ENCODE results near the gene GSTM2. TPM values are rescaled to one million over a fixed set of nuclear protein-coding genes. Genes with fewer than 3 reads are reported as not detected.
A peak's percentile ranks its signal among the peaks of the same experiment; 100 is the strongest.

GSTM2 gene
- total RNA-seq, 2 experiments from 2014 or later: 8.2 to 11.9 TPM

GRCh38 chr1:109623601-109624161, 44.2 kb upstream of the GSTM2 start:
- POLR2A ChIA-PET: interaction anchor here (1.2 kb wide), 1 partner anchor 75 kb away, joined by 4 read pairs; no protein-coding TSS in a partner anchor
- Mint-ChIP-seq H3K36me3 (peaks cover 18% of the 10 kb centered on the region), H3K9me3 (no peaks in the 10 kb centered on the region), H3K27me3 (no peaks in the 10 kb centered on the region), H3K4me1 (ENCODE audit: low read depth) (peaks cover 35% of the 10 kb centered on the region), H3K4me3 (no peak overlapping the region), H3K27ac (peak overlapping the region; percentile 58)
- CTCF ChIA-PET: interaction anchor here (1.0 to 4.4 kb wide), 5 partner anchors 17 to 361 kb away, joined by 3 to 29 read pairs (median 5); partner anchors contain the start of gene AHCYL1
- intact Hi-C loops (cut with micrococcal nuclease): loop anchor here (5.0 kb wide), 2 partner anchors 121 to 341 kb away; partner anchors contain the start of gene PSRC1
- DNase-seq: no peak

GRCh38 chr1:109624201-109625010, 43.5 kb upstream of the GSTM2 start:
- Mint-ChIP-seq H3K4me1 (ENCODE audit: low read depth) (peaks cover 29% of the 10 kb centered on the region), H3K27me3 (no peaks in the 10 kb centered on the region), H3K4me3 (no peak overlapping the region), H3K36me3 (peaks cover 20% of the 10 kb centered on the region), H3K27ac (no peak overlapping the region), H3K9me3 (no peaks in the 10 kb centered on the region)
- ChIA-PET CTCF (interaction anchor here (1.0 to 4.4 kb wide), 5 partner anchors 16 to 360 kb away, joined by 3 to 29 read pairs (median 5); partner anchors contain the start of gene AHCYL1), POLR2A (interaction anchor here (1.2 kb wide), 1 partner anchor 75 kb away, joined by 4 read pairs; no protein-coding TSS in a partner anchor)
- DNase-seq: no peak
- intact Hi-C loops (cut with micrococcal nuclease): loop anchor here (5.0 kb wide), 2 partner anchors 122 to 342 kb away; partner anchors contain the start of gene PSRC1

GRCh38 chr1:109625176-109625575, 42.7 kb upstream of the GSTM2 start:
- Mint-ChIP-seq H3K9me3 (no peaks in the 10 kb centered on the region), H3K27ac (no peak overlapping the region), H3K4me1 (ENCODE audit: low read depth) (peaks cover 29% of the 10 kb centered on the region), H3K4me3 (no peak overlapping the region), H3K27me3 (no peaks in the 10 kb centered on the region), H3K36me3 (peaks cover 24% of the 10 kb centered on the region)
- intact Hi-C loops (cut with micrococcal nuclease): no loop called here
- CTCF ChIA-PET: interaction anchor here (1.6 to 4.4 kb wide), 2 partner anchors 15 to 79 kb away, joined by 7 to 29 read pairs; no protein-coding TSS in a partner anchor
- POLR2A ChIA-PET: no interaction called here
- no peak for DNase-seq

GRCh38 chr1:109625601-109626560, 42.0 kb upstream of the GSTM2 start:
- Mint-ChIP-seq H3K9me3 (no peaks in the 10 kb centered on the region), H3K36me3 (peaks cover 24% of the 10 kb centered on the region), H3K27ac (no peak overlapping the region), H3K4me3 (no peak overlapping the region), H3K27me3 (no peaks in the 10 kb centered on the region), H3K4me1 (ENCODE audit: low read depth) (peaks cover 29% of the 10 kb centered on the region)
- intact Hi-C loops (cut with micrococcal nuclease): no loop called here
- ChIA-PET CTCF (interaction anchor here (4.4 to 7.6 kb wide), 2 partner anchors 15 to 81 kb away, joined by 29 to 101 read pairs; no protein-coding TSS in a partner anchor), POLR2A (no interaction called here)
- DNase-seq: no peak

GRCh38 chr1:109626682-109627408, 41.0 kb upstream of the GSTM2 start:
- H3K27me3 Mint-ChIP-seq: no peaks in the 10 kb centered on the region
- H3K27ac Mint-ChIP-seq: no peak overlapping the region
- intact Hi-C loops (cut with micrococcal nuclease): no loop called here
- no peaks in the 10 kb centered on the region for H3K9me3 Mint-ChIP-seq
- no peak for DNase-seq
- ChIA-PET POLR2A (no interaction called here), CTCF (interaction anchor here (4.4 to 7.6 kb wide), 2 partner anchors 14 to 82 kb away, joined by 29 to 101 read pairs; no protein-coding TSS in a partner anchor)
- H3K36me3 Mint-ChIP-seq: peaks cover 27% of the 10 kb centered on the region
- H3K4me3 Mint-ChIP-seq: no peak overlapping the region
- peaks cover 23% of the 10 kb centered on the region for H3K4me1 Mint-ChIP-seq (ENCODE audit: low read depth)

- no peak overlapping the region for H3K27ac Mint-ChIP-seq
- peaks cover 13% of the 10 kb centered on the region for H3K4me1 Mint-ChIP-seq (ENCODE audit: low read depth)
- no peak overlapping the region for H3K4me3 Mint-ChIP-seq
- no peaks in the 10 kb centered on the region for H3K9me3 Mint-ChIP-seq
- peaks cover 29% of the 10 kb centered on the region for H3K36me3 Mint-ChIP-seq
- intact Hi-C loops (cut with micrococcal nuclease): no loop called here
- POLR2A ChIA-PET: no interaction called here
- no peaks in the 10 kb centered on the region for H3K27me3 Mint-ChIP-seq
- DNase-seq: no peak
- CTCF ChIA-PET: interaction anchor here (4.2 to 7.6 kb wide), 3 partner anchors 11 to 83 kb away, joined by 29 to 101 read pairs (median 61); no protein-coding TSS in a partner anchor
These were observed 40.0 kb upstream of the GSTM2 start for GRCh38 chr1:109627692-109628399.

GRCh38 chr1:109628540-109629321, 39.1 kb upstream of the GSTM2 start:
- Mint-ChIP-seq H3K27me3 (no peaks in the 10 kb centered on the region), H3K9me3 (no peaks in the 10 kb centered on the region), H3K4me3 (no peak overlapping the region), H3K27ac (no peak overlapping the region), H3K4me1 (ENCODE audit: low read depth) (peaks cover 4% of the 10 kb centered on the region), H3K36me3 (peaks cover 29% of the 10 kb centered on the region)
- ChIA-PET CTCF (interaction anchor here (0.6 to 7.6 kb wide), 10 partner anchors 8 to 356 kb away, joined by 3 to 101 read pairs (median 8); partner anchors contain the start of genes AHCYL1, AMIGO1, AMPD2 and GNAI3), POLR2A (interaction anchor here (1.4 kb wide), 1 partner anchor 11 kb away, joined by 3 read pairs; no protein-coding TSS in a partner anchor)
- intact Hi-C loops (cut with micrococcal nuclease): no loop called here
- no peak for DNase-seq

GRCh38 chr1:109629372-109630030, 38.4 kb upstream of the GSTM2 start:
- Mint-ChIP-seq H3K4me1 (ENCODE audit: low read depth) (peaks cover 4% of the 10 kb centered on the region), H3K36me3 (peaks cover 29% of the 10 kb centered on the region), H3K4me3 (no peak overlapping the region), H3K9me3 (no peaks in the 10 kb centered on the region), H3K27ac (no peak overlapping the region), H3K27me3 (no peaks in the 10 kb centered on the region)
- POLR2A ChIA-PET: interaction anchor here (0.8 to 1.5 kb wide), 3 partner anchors 10 to 83 kb away, joined by 3 to 5 read pairs (median 4); partner anchors contain the start of gene GNAI3
- DNase-seq: no peak
- CTCF ChIA-PET: interaction anchor here (0.5 to 7.6 kb wide), 16 partner anchors 9 to 437 kb away, joined by 3 to 101 read pairs (median 6); partner anchors contain the start of genes AHCYL1, AMIGO1, AMPD2 and GNAI3
- intact Hi-C loops (cut with micrococcal nuclease): loop anchor here (1.0 kb wide), 1 partner anchor 83 kb away; no protein-coding TSS in a partner anchor

- H3K9me3 Mint-ChIP-seq: no peaks in the 10 kb centered on the region
- intact Hi-C loops (cut with micrococcal nuclease): loop anchor here (1.0 kb wide), 1 partner anchor 84 kb away; no protein-coding TSS in a partner anchor
- H3K4me3 Mint-ChIP-seq: no peak overlapping the region
- no peak overlapping the region for H3K27ac Mint-ChIP-seq
- CTCF ChIA-PET: interaction anchor here (0.5 to 7.6 kb wide), 22 partner anchors 9 to 436 kb away, joined by 3 to 101 read pairs (median 4); partner anchors contain the start of genes AHCYL1, AMPD2, GNAI3 and GNAT2
- peaks cover 29% of the 10 kb centered on the region for H3K36me3 Mint-ChIP-seq
- POLR2A ChIA-PET: interaction anchor here (0.8 to 1.5 kb wide), 3 partner anchors 9 to 84 kb away, joined by 3 to 5 read pairs (median 4); partner anchors contain the start of gene GNAI3
- no peaks in the 10 kb centered on the region for H3K27me3 Mint-ChIP-seq
- H3K4me1 Mint-ChIP-seq (ENCODE audit: low read depth): peaks cover 12% of the 10 kb centered on the region
- DNase-seq: peak; percentile 51
These were observed 37.6 kb upstream of the GSTM2 start for GRCh38 chr1:109630081-109630897.

Data from activated CD4-positive, alpha-beta memory T cell treated with anti-CD3 and anti-CD28 coated beads for 36 hours (primary cell).